Measurements from ENCODE around the gene GPATCH2. TPM values are rescaled to one million over a fixed set of nuclear protein-coding genes. Genes with fewer than 3 reads are reported as not detected.

Gene GPATCH2
- total and polyA plus RNA-seq, 10 of the 15 experiments (the other 5 are each of a cell fraction or from before 2014, with no cell fraction given) = 3.2 to 12.2 (median 5.4) TPM

DNA sequence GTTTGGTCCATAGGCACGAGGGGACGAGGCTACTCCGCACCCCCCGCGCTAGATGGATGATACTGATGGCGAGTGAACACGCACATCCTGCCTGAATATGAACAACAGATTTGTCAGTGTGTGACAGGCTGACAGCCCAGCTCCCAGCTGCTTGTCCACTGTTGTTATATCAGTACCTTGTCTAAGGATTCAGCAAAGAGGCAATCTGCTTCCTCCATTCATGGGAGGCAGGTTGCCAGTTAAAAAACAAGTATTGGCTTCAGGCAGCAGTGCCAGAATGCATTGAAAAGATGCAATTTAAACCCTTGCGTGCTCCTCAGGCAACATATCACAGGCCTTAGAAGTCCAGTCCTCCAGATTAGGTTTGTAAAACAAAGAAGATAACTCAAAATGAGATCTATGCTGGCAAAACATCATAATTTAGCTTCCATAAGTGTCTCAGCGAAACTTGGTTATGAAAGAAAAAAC, 223.3 kb downstream of the GPATCH2 start:
- WGBS (ENCODE audit: insufficient coverage, insufficient replicate concordance, low lambda C conversion rate, missing lambda C conversion rate) = 57% methylated on average over 9 of the region's 9 CpGs
- Histone ChIP-seq H3K9ac (ENCODE audit: control insufficient read depth, insufficient read depth, low read length) (no peak overlapping the region), H2AFZ (ENCODE audit: control insufficient read depth, low read depth, low read length) (no peak overlapping the region), H3K4me1 (ENCODE audit: control insufficient read depth, insufficient read depth, low read length) (no peaks in the 10 kb centered on the region), H3K27me3 (replicated peaks in 1 of 2; ENCODE audit: control insufficient read depth in 2 of 2, insufficient read depth in 2 of 2, low read length in 1 of 2) (no peaks in the 10 kb centered on the region), H3K9me3 (replicated peaks; ENCODE audit: control insufficient read depth, insufficient read depth, low read length) (no peaks in the 10 kb centered on the region), H4K20me1 (ENCODE audit: control insufficient read depth, insufficient read depth) (no peaks in the 10 kb centered on the region), H3K4me2 (ENCODE audit: control insufficient read depth, insufficient read depth) (no peak overlapping the region), H3K4me3 (no peak overlapping the region), H3K27ac (ENCODE audit: control insufficient read depth, insufficient read depth) (no peak overlapping the region), H3K79me2 (ENCODE audit: control insufficient read depth, insufficient read depth, low read length) (no peaks in the 10 kb centered on the region), H3K36me3 (ENCODE audit: control insufficient read depth in 2 of 2, insufficient read depth in 2 of 2, low read length in 1 of 2) (no peaks in the 10 kb centered on the region)
- RAD21 ChIA-PET (ENCODE audit: unreplicated experiment) = no interaction called here
- CTCF ChIA-PET = no interaction called here
- intact Hi-C loops (cut with micrococcal nuclease; ENCODE audit: unreplicated experiment) = no loop called here
- ATAC-seq = no peak
- SMC1A ChIA-PET (ENCODE audit: uncharacterized antibody, unreplicated experiment) = no interaction called here
- FAIRE-seq = no peak
- POLR2A ChIA-PET = no interaction called here
- no peak for TF ChIP-seq TARDBP (IDR thresholded peaks at IDR 0.05; ENCODE audit: borderline replicate concordance)
- TF ChIP-seq NR2F1 (conservative IDR thresholded peaks at IDR 0.05) = no peak
- no peak for TF ChIP-seq STAT1 (conservative IDR thresholded peaks at IDR 0.05)
- TF ChIP-seq ATF7 (IDR thresholded peaks at IDR 0.05; ENCODE audit: low read depth) = no peak
- DNase-seq (ENCODE audit: low read depth, low spot score) = no peak
- in situ Hi-C loops (cut with MboI) = no loop called here
- no TSS peak for BruUV-seq (replicated peaks)

- Histone ChIP-seq H3K9ac (ENCODE audit: control insufficient read depth, insufficient read depth, low read length) (no peak overlapping the region), H3K4me3 (no peak overlapping the region), H3K36me3 (ENCODE audit: control insufficient read depth in 2 of 2, insufficient read depth in 2 of 2, low read length in 1 of 2) (no peaks in the 10 kb centered on the region), H3K4me2 (ENCODE audit: control insufficient read depth, insufficient read depth) (no peak overlapping the region), H3K79me2 (ENCODE audit: control insufficient read depth, insufficient read depth, low read length) (no peaks in the 10 kb centered on the region), H3K4me1 (ENCODE audit: control insufficient read depth, insufficient read depth, low read length) (no peaks in the 10 kb centered on the region), H4K20me1 (ENCODE audit: control insufficient read depth, insufficient read depth) (no peaks in the 10 kb centered on the region), H2AFZ (ENCODE audit: control insufficient read depth, low read depth, low read length) (no peak overlapping the region), H3K27me3 (replicated peaks in 1 of 2; ENCODE audit: control insufficient read depth in 2 of 2, insufficient read depth in 2 of 2, low read length in 1 of 2) (no peaks in the 10 kb centered on the region), H3K27ac (ENCODE audit: control insufficient read depth, insufficient read depth) (no peak overlapping the region), H3K9me3 (replicated peaks; ENCODE audit: control insufficient read depth, insufficient read depth, low read length) (no peaks in the 10 kb centered on the region)
- TF ChIP-seq RELA (IDR thresholded peaks at IDR 0.05; ENCODE audit: borderline replicate concordance, partially characterized antibody) (no peak), NFXL1 (IDR thresholded peaks at IDR 0.05; ENCODE audit: borderline replicate concordance) (no peak), NR2C2 (IDR thresholded peaks at IDR 0.05; ENCODE audit: borderline replicate concordance, control insufficient read depth, insufficient read length, low read depth) (no peak), ATF3 (IDR thresholded peaks at IDR 0.05; ENCODE audit: borderline replicate concordance, extremely low read depth, low read depth, low read length) (no peak), RBBP5 (conservative IDR thresholded peaks at IDR 0.05) (no peak), BRCA1 (IDR thresholded peaks at IDR 0.05; ENCODE audit: low read depth, low read length) (no peak), MYB (IDR thresholded peaks at IDR 0.05; ENCODE audit: borderline replicate concordance, low read depth, low read length) (no peak), BACH1 (IDR thresholded peaks at IDR 0.05; ENCODE audit: borderline replicate concordance) (no peak)
- TF ChIP-seq, protein P1, sequence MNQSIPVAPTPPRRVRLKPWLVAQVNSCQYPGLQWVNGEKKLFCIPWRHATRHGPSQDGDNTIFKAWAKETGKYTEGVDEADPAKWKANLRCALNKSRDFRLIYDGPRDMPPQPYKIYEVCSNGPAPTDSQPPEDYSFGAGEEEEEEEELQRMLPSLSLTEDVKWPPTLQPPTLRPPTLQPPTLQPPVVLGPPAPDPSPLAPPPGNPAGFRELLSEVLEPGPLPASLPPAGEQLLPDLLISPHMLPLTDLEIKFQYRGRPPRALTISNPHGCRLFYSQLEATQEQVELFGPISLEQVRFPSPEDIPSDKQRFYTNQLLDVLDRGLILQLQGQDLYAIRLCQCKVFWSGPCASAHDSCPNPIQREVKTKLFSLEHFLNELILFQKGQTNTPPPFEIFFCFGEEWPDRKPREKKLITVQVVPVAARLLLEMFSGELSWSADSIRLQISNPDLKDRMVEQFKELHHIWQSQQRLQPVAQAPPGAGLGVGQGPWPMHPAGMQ (IDR thresholded peaks at IDR 0.05; ENCODE audit: borderline replicate concordance) = no peak
- CTCF ChIA-PET = no interaction called here
- in situ Hi-C loops (cut with MboI) (no loop called here), intact Hi-C loops (cut with micrococcal nuclease; ENCODE audit: unreplicated experiment) (no loop called here)
- SMC1A ChIA-PET (ENCODE audit: uncharacterized antibody, unreplicated experiment) = no interaction called here
- ATAC-seq = no peak
- BruUV-seq (replicated peaks) = no TSS peak
- RAD21 ChIA-PET (ENCODE audit: unreplicated experiment) = no interaction called here
- 54% methylated on average over 8 of the region's 8 CpGs for WGBS (ENCODE audit: insufficient coverage, insufficient replicate concordance, low lambda C conversion rate, missing lambda C conversion rate)
- POLR2A ChIA-PET = no interaction called here
- DNase-seq (ENCODE audit: low read depth, low spot score) = no peak
- no peak for FAIRE-seq
These were observed 227.7 kb downstream of the GPATCH2 start for GRCh38 chr1:217403026-217403720.

All from GM12878 (cell line).